ENCODE data around the gene FMO5.
"Not testable (repeated sequence)": the region's sequence is repeated elsewhere in the genome, so short reads cannot be mapped to it uniquely, and the experiment has no call there.

FMO5 gene, protein sequence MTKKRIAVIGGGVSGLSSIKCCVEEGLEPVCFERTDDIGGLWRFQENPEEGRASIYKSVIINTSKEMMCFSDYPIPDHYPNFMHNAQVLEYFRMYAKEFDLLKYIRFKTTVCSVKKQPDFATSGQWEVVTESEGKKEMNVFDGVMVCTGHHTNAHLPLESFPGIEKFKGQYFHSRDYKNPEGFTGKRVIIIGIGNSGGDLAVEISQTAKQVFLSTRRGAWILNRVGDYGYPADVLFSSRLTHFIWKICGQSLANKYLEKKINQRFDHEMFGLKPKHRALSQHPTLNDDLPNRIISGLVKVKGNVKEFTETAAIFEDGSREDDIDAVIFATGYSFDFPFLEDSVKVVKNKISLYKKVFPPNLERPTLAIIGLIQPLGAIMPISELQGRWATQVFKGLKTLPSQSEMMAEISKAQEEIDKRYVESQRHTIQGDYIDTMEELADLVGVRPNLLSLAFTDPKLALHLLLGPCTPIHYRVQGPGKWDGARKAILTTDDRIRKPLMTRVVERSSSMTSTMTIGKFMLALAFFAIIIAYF

DNA sequence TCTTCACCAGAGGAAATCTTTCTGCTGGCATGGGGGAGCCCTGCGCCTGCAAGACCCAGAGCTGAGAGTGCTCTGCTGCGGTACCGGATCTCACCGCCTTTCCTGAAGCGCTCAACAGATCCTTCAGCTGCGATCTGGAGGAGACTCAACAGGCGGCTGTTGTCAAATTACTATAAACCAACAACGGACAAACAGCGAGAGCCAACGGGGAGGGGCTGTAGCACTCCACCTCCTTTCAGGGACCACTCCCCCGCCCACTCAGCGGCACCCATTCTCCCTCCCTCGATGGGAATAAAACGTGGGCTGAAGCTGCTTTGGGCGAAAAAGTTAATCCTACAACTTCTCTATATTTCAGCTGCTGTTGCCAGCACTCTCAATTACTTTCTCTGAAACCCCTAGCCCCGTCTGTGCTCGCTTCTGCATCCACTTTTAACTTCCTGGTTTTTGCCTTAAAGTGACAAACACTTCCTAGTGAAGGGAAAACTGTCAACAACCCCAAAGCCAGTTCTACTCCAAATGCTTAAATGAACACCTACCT lies at the start of gene FMO5:
FMO5 (minus strand) TSS at position 147 of the 538 bp plus-strand sequence. CDS start 310 bp downstream, outside the sequence.
- peak; percentile 71 for DNase-seq

DNA sequence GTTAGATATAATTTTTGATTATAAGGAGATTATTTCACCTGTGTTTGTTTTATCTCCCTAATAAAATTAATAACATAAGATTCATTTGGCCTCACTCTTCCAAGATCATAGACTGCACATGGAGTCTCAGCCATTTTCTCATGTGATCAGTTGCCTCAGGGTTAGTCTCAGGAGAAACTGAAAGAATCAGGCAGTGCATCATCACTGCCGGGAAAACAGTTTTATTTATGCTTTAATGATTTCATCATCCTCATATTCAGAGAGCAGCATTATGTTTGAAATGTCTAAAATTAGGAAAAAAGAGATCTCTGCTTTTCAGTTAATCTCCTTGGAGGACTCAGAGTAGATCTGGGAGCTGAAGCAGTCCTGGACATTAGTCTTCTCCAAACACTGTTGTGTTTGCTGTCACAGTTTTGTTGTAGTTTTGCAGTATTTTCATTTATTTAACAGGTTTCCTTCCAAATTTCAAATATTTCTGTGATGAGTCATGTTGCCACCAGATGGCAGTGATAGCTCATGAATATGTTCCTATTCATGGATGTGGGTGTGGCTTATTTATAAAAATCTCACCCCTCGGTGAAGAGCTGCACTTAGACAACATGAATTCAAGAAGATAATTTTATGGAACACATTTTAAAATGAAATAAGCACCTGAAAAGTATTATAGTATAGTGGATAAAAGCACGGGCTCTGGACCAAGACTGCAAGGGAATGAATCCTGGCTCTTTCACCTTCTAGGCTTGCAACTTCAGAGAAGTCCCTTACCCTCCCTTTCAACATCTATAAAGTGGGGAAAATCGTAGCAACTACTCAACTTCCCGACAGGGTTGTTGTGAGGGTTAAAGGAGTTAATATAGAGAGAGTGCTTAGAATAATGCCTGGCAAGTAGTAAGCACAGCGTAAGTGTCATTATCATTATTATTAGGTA lies 48.5 kb upstream of the FMO5 start:
- peak; percentile 81 for DNase-seq

GRCh38 chr1:147272042-147272441 lies 46.9 kb upstream of the FMO5 start:
- DNase-seq = no peak

GRCh38 chr1:147270721-147271120 lies 45.6 kb upstream of the FMO5 start:
- DNase-seq = no peak

DNA sequence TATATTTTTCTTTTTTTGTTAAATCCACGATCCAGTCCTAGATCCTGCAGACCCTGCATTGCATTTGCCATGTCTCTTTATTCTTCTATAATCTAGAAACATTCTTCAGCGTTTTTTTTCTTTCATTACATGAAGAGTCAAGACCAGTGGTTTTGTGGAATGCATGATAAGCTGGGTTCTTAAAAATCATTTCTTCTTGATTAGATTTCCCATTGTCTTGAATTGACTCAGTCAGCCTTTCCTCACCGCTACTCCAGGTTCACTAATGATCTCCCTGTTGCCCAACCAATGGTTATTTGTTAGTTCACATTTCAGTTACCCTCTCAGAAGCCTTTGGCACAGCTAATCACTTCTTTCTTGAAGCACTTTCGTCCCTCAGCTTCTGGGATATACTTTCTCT lies 42.6 kb upstream of the FMO5 start:
- DNase-seq = no peak

DNA sequence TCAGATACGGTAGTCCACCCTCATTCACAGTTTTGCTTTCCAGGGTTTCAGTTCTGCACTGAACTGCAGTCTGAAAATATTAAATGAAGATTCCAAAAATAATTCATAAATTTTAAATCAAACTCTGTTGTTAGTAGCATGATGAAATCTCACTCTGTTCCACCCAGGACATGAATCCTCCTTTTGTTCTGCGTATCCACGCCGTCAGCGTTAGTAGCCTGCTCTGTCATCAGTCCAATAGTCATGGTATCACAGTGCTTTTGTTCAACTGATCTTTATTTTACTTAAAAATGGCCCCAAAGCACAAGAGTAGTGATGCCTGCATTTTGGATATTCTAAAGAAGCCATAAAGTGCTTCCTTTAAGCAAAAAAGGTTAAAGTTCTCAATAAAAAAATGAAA lies 41.2 kb upstream of the FMO5 start:
- DNase-seq = no peak

DNA sequence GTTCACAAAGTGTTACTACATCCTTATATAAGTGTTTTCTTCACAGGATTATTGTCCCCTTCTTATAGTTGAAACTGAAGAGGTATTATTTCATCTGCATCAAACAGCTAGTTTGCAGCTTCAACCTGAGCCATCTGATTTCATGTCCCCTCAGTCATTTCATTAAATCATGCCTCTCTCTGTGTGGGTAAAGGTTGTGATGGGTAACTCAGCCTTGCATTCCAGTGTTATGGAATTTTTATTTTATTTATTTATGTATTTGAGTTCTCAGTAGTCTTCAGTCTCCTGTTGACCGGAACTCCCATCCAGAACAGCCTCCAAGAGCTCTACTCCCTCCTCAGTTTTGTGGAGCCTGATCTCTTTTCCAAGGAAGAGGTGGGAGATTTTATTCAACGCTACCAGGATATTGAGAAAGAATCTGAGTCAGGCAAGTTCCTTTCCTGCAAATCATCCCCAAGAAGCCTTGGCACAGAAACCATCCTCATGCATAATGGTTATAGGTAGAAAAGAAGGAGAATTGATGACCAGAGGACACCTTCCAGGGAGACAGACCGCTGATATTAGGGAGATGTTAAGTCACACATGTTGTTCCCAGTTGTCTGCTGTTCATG lies 39.1 kb upstream of the FMO5 start:
- DNase-seq = no peak

DNA sequence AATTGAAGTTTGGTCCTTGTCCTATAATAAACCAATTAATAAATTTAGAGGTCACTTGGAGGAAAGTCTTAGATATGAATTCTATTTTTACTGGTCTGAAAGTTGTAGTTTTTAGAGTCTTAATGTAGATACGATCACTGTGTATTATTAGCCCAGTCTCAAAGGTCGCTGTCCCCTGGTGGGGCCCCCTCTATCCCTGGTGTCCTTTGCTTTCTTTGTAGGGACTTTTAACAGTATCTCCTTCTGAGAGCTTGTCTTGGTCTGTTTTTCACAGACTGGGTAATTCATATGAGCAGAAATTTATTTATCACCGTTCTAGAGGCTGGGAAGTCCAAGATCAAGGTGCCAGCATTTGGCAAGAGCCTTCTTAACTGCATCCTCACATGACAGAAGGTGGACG lies 35.8 kb upstream of the FMO5 start:
- no peak for DNase-seq

- no peak for DNase-seq
These were observed 27.4 kb upstream of the FMO5 start for GRCh38 chr1:147252540-147252939.

DNA sequence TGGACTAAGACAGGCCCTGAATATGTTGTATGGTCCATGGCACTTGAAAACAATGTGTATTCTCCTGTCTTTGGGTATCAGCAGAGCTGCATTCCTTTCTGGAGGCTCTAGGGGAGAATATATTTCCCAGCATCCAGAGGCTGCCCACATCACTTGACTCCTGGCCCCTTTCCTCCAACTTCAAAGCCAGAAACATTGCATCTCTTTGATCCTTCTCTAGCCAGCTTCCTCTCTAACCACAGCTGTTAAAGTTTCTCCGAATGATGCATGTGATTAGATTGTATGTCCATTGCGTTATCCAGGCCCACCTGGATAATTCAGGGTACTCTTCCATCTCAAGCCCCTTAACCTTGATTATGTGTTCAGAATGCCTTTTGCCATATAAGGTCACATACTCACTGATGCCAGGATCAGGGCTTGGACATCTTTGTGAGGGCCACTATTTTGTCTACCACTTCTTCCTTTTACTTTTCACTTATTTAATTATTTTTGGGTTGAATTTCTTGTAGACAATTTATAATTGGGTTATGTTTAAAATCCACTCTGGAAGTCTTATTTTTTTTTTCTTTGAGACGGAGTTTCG lies 22.6 kb upstream of the FMO5 start:
- DNase-seq = no peak

GRCh38 chr1:147246910-147247655 lies 21.9 kb upstream of the FMO5 start:
- DNase-seq = no peak

GRCh38 chr1:147246044-147246690 lies 21.0 kb upstream of the FMO5 start:
- DNase-seq = no peak

DNA sequence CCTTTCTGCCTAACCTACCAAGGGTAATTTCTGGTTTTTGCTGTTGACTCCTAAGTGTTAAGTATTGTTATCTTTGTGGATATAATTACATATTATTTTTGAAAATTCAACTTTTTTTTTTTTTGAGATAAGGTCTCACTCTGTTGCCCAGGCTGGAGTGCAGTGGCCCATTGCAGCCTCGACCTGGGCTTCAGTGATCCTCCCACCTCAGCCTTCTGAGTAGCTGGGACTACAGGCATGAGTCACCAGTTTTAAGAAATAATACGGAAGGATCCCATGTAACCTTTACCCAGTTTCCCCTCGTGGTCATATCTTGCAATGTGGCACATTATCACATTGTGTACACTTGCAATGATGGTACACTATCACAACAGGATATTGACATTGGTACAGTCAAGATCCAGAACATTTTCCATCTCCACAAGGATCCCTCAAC lies 20.5 kb upstream of the FMO5 start:
- DNase-seq = no peak

DNA sequence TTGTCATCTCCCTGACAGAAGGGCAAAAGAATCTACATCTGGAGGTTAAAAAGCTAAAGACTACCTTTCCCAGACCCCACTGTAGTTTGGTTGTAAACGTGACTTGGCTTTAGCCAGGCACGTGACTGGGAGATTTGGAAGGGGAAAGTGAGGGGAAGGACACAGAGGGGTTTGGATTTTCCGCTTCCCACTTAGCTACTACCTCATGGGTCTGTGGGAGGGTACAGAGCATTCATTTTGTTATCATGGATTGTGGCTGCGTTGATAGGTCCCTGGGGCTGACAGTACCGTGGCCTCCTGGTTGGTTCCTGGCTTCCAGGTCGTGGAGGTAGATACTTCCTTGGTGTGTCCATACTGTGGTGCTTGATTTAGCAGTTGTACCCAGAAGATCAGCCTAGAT lies 20.0 kb upstream of the FMO5 start:
- DNase-seq = no peak

GRCh38 chr1:147243841-147244240 lies 18.7 kb upstream of the FMO5 start:
- peak; percentile 53 for DNase-seq

DNA sequence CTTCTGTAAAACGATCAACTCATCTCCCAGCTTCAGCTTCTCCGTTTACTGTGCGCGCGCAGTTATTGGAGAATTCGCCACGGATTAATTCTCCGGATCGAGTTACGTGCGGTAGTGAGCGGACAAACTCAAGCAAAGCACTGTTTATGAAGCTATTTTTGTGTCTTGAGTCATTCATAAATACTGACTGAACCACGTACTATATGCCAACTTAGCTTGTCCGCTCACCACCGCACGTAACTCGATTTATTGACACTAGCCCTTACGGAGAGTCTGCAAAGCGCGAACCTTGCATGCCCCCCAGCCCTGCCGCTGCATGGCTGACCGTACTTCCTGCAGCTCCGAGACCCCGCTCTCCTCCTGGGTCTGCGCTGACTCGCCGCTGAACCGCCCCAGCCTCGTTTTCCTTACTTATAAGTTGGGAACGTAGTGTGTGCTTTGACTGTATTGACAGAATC lies 18.1 kb upstream of the FMO5 start:
- no peak for DNase-seq

DNA sequence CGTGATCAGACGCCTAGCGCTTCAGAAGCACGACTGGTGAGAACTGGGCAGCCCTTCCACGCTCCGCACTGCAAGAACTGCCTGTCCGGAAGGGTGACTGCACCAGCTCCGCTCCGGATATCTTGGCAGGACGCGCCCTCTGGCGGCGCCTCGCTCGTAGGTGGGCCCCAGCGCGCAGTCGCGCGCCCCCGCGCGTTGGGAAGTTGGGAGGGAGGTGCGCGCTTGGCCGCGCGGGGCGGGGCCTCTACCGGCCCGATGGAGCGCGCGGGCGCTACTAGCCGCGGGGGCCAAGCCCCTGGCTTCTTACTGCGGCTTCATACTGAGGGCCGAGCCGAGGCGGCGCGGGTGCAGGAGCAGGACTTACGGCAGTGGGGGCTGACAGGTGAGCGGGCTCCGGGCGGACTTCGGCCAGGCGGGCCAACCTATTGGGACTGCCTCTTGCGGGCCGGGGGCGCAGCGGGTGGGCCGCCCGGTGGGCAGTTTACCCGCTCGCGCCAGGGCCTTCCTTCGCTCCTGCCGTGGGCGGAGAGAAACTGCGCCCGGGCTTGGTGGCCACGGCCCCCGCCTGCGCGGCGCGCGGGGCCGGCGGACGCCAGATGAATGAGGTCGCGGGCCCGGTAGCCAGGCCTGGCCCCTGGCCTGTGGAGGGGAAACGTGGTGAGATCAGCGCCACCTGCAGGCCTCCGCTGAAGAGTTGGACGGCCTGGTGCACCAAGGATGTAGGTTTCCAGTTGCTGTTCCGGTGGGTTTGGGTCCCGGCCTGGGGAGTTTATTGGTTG lies 17.5 kb upstream of the FMO5 start, which contains the start of gene CHD1L:
CHD1L (plus strand) TSS at position 236 of the 779 bp plus-strand sequence; CDS start at position 256, 20 bp downstream.
- DNase-seq = peak; percentile 97

GRCh38 chr1:147241934-147242448 lies 16.9 kb upstream of the FMO5 start:
- DNase-seq = no peak

- not testable (repeated sequence) for DNase-seq
These were observed 15.1 kb upstream of the FMO5 start for GRCh38 chr1:147240131-147240721.

All from eye (tissue), 1 donor.